GM12878 (cell line): ENCODE measurements around the gene GAMT. TPM values are rescaled to one million over a fixed set of nuclear protein-coding genes. Genes with fewer than 3 reads are reported as not detected.

ENCODE experiments used
- ATAC-seq: fragments of 200-7000 bp; cut with Tn5 transposase; 3 replicates; pipeline ENCODE4 v1.9.1; 2020; ENCODE audit warnings: mild to moderate bottlenecking, moderate library complexity
- BruUV-seq: library from RNA; stranded (reverse); fragments of 400-500 nt; replicated peaks from 2 replicates; lab custom pipeline; 2021; lab: Mats Ljungman, UMichigan
- CTCF ChIA-PET: fragments of 300-600 bp; sonication (Branson Sonifier 250); formaldehyde crosslinking; extraction: SDS; loops from one replicate; lab custom pipeline; 2021; ENCODE audit warnings: inconsistent platforms; lab: Yijun Ruan, JAX
- POLR2A ChIA-PET: fragments of 350-600 bp; formaldehyde crosslinking; extraction: SDS; loops from one replicate; lab custom pipeline; 2021; ENCODE audit warnings: inconsistent platforms; lab: Charles Lee
- RAD21 ChIA-PET: fragments of 300-600 bp; sonication (Branson Sonifier 250); formaldehyde crosslinking; loops from one replicate; lab custom pipeline; 2023; ENCODE audit warnings: antibody characterized with exemption; ENCODE audit not compliant: unreplicated experiment; lab: Charles Lee
- SMC1A ChIA-PET: fragments of 300-600 bp; sonication (Branson Sonifier 250); formaldehyde crosslinking; loops from one replicate; lab custom pipeline; 2023; ENCODE audit not compliant: unreplicated experiment, uncharacterized antibody; lab: Charles Lee
- DNase-seq: peaks from one replicate; pipeline ENCODE4 v3.0.0-alpha.2; 2011; ENCODE audit warnings: low read depth, low spot score
- FAIRE-seq: peaks from 3 replicates; lab custom pipeline; 2011; peaks lifted over from hg19 to GRCh38; lab: Jason Lieb, UNC
- H2AFZ ChIP-seq: 2 replicates; pipeline ENCODE4 v1.6.0; 2011; ENCODE audit warnings: low read depth, low read length, control low read depth; ENCODE audit not compliant: control insufficient read depth
- H3K27ac ChIP-seq: 2 replicates; pipeline ENCODE4 v1.5.1; 2011; ENCODE audit warnings: control low read depth; ENCODE audit not compliant: control insufficient read depth, insufficient read depth
- H3K27me3 ChIP-seq, 2 experiments: replicated peaks in 1 of 2; 2 replicates each; pipeline versions ENCODE4 v1.6.0 to v1.6.1; 2011; ENCODE audit warnings: low read length in 1 of 2; ENCODE audit not compliant: control insufficient read depth in 2 of 2, insufficient read depth in 2 of 2
- H3K36me3 ChIP-seq, 2 experiments: 2 replicates each; pipeline ENCODE4 v1.5.1; 2011; ENCODE audit warnings: low read length in 1 of 2; ENCODE audit not compliant: control insufficient read depth in 2 of 2, insufficient read depth in 2 of 2
- H3K4me1 ChIP-seq: 2 replicates; pipeline ENCODE4 v1.6.1; 2011; ENCODE audit warnings: mild to moderate bottlenecking, low read length, moderate library complexity, mixed read lengths; ENCODE audit not compliant: control insufficient read depth, insufficient read depth
- H3K4me2 ChIP-seq: 2 replicates; pipeline ENCODE4 v1.6.0; 2011; ENCODE audit warnings: control low read depth; ENCODE audit not compliant: control insufficient read depth, insufficient read depth
- H3K4me3 ChIP-seq: fragments of 200-600 bp; sonication (generic); 2 replicates; pipeline ENCODE4 v1.5.1; 2016
- H3K79me2 ChIP-seq: 2 replicates; pipeline ENCODE4 v1.6.0; 2011; ENCODE audit warnings: low read length; ENCODE audit not compliant: control insufficient read depth, insufficient read depth
- H3K9ac ChIP-seq: 2 replicates; pipeline ENCODE4 v1.8.0; 2011; ENCODE audit warnings: low read length, control low read depth, mixed read lengths; ENCODE audit not compliant: control insufficient read depth, insufficient read depth
- H3K9me3 ChIP-seq: replicated peaks from 3 replicates; pipeline ENCODE4 v1.5.1; 2011; ENCODE audit warnings: mild to moderate bottlenecking, low read length; ENCODE audit not compliant: control insufficient read depth, insufficient read depth
- H4K20me1 ChIP-seq: 2 replicates; pipeline ENCODE4 v1.6.0; 2011; ENCODE audit not compliant: control insufficient read depth, insufficient read depth
- HSF1 ChIP-seq: fragments of 150-350 bp; IDR thresholded peaks from 2 replicates; pipeline ENCODE4 v1.6.1; 2014; ENCODE audit warnings: mild to moderate bottlenecking, low read depth, low read length
- NFXL1 ChIP-seq: fragments of 450-650 bp; IDR thresholded peaks from 2 replicates; pipeline ENCODE4 v1.6.1; 2017; ENCODE audit warnings: antibody characterized with exemption, mild to moderate bottlenecking, borderline replicate concordance
- NR2C2 ChIP-seq: IDR thresholded peaks from 2 replicates; pipeline ENCODE4 v1.6.1; 2011; ENCODE audit warnings: borderline replicate concordance, low read depth; ENCODE audit not compliant: control insufficient read depth, insufficient read length
- ZNF217 ChIP-seq: fragments of 450-650 bp; IDR thresholded peaks from 2 replicates; pipeline ENCODE4 v1.6.1; 2017; ENCODE audit warnings: antibody characterized with exemption, mild to moderate bottlenecking
- ZNF687 ChIP-seq: fragments of 450-650 bp; IDR thresholded peaks from 2 replicates; pipeline ENCODE4 v1.6.1; 2017; ENCODE audit warnings: mild to moderate bottlenecking, moderate library complexity
- WGBS: methylation state at CpG from one replicate; pipeline ENCODE4 v1.1.6; 2016; ENCODE audit warnings: low lambda C conversion rate; ENCODE audit not compliant: insufficient replicate concordance, insufficient coverage; ENCODE audit errors: missing lambda C conversion rate; 5-methylcytosine and 5-hydroxymethylcytosine counted together
- in situ Hi-C: fragments of 300-500 bp; cut with MboI; formaldehyde crosslinking; loops from 9 replicates; pipeline ENCODE4 v1.14.3; 2018; ENCODE audit warnings: mixed read lengths
- intact Hi-C: fragments of 100-400 bp; cut with micrococcal nuclease; formaldehyde crosslinking; loops from one replicate; pipeline ENCODE4 v1.14.2; 2022; ENCODE audit not compliant: unreplicated experiment
- polyA plus RNA-seq, 11 experiments: library from polyadenylated mRNA; depleted of rRNA in 4 of 11; unstranded in 6 of 11; stranded (reverse) in 5 of 11; fragments of >200 nt; fragmentation: Nextera tagmentation in 4 of 11; fragmentation: Illumina TruSeq in 1 of 11; extraction: Ambion mirVana in 4 of 11; extraction: Trizol in 1 of 11; gene quantifications; 1 replicate in 1 of 11; 2 replicates in 10 of 11; pipeline versions ENCODE4 v1.2.1 to v1.2.3, GENCODE V29; 2011 to 2016; ENCODE audit warnings: inconsistent platforms in 2 of 11, missing spikeins in 2 of 11, low read depth in 1 of 11
- total RNA-seq, 4 experiments: library from RNA; depleted of rRNA in 3 of 4; stranded (reverse); fragments of >200 nt in 3 of 4; fragmentation: Illumina TruSeq in 1 of 4; extraction: Trizol in 1 of 4; gene quantifications; 2 replicates each; pipeline versions ENCODE4 v1.2.1 to v1.2.3, GENCODE V29; 2013 to 2021

GAMT gene
- total and polyA plus RNA-seq, 10 of the 15 experiments (the other 5 are each of a cell fraction or from before 2014, with no cell fraction given) = 1.6 to 131 (median 38.8) TPM

- no peak overlapping the region for H3K4me3 ChIP-seq
- ChIA-PET RAD21 (interaction anchor here (1.9 kb wide), 1 partner anchor 98 kb away, joined by 5 read pairs; the partner anchor contains the start of gene FAM174C), POLR2A (interaction anchor here (0.6 kb wide), 2 partner anchors 17 to 129 kb away, joined by 4 read pairs; no protein-coding TSS in a partner anchor), SMC1A (interaction anchor here (2.1 kb wide), 1 partner anchor 94 kb away, joined by 12 read pairs; no protein-coding TSS in a partner anchor), CTCF (interaction anchor here (2.4 to 5.0 kb wide), 4 partner anchors 9 to 130 kb away, joined by 8 to 42 read pairs (median 32); partner anchors contain the start of gene NDUFS7)
- no peak overlapping the region for H3K9ac ChIP-seq
- no peaks in the 10 kb centered on the region for H3K27me3 ChIP-seq
- peaks cover 4 to 8% of the 10 kb centered on the region in 2 experiments; a peak in 2 of 4 replicates for H3K36me3 ChIP-seq
- H3K27ac ChIP-seq = no peak overlapping the region
- ATAC-seq = no peak
- no peak for FAIRE-seq
- H3K4me1 ChIP-seq = no peaks in the 10 kb centered on the region
- H3K4me2 ChIP-seq = no peak overlapping the region
- H3K79me2 ChIP-seq = no peaks in the 10 kb centered on the region
- H3K9me3 ChIP-seq = no peaks in the 10 kb centered on the region
- DNase-seq = no peak
- in situ Hi-C loops (loop anchor here (5.0 kb wide), 2 partner anchors 56 to 96 kb away; partner anchors contain the start of gene FAM174C), intact Hi-C loops (no loop called here)
- no TSS peak for BruUV-seq
- no peak overlapping the region for H2AFZ ChIP-seq
- 87% methylated on average over 22 of the region's 22 CpGs for WGBS
- H4K20me1 ChIP-seq = no peaks in the 10 kb centered on the region
- TF ChIP-seq ZNF217 (no peak), NR2C2 (no peak), ZNF687 (no peak), HSF1 (no peak), NFXL1 (no peak)
Measured at GRCh38 chr19:1373534-1374249, 27.6 kb downstream of the GAMT start.
